HepG2 (cell line): ENCODE results near the gene UGT1A4. TPM values are rescaled to one million over a fixed set of nuclear protein-coding genes. Genes with fewer than 3 reads are reported as not detected.

ENCODE experiments used
- AHR ChIP-seq: IDR thresholded peaks from 2 replicates; pipeline ENCODE4 v1.6.1; 2018; ENCODE audit warnings: missing genetic modification reagents, missing compliant biosample characterization
- ARNT2 ChIP-seq: sonication (generic); formaldehyde crosslinking; IDR thresholded peaks from 2 replicates; pipeline ENCODE4 v1.8.0; 2022; ENCODE audit warnings: mild to moderate bottlenecking, low read depth, missing genetic modification reagents, moderate library complexity
- BCL6 ChIP-seq: IDR thresholded peaks from 2 replicates; pipeline ENCODE4 v1.6.1; 2016; ENCODE audit warnings: missing genetic modification reagents, missing compliant biosample characterization
- CSRNP2 ChIP-seq: sonication (generic); formaldehyde crosslinking; conservative IDR thresholded peaks from 2 replicates; pipeline ENCODE4 v1.8.0; 2022; ENCODE audit warnings: low read depth, missing genetic modification reagents
- ELF4 ChIP-seq: sonication (generic); formaldehyde crosslinking; IDR thresholded peaks from 2 replicates; pipeline ENCODE4 v1.5.0; 2020; ENCODE audit warnings: missing genetic modification reagents, mild to moderate bottlenecking, moderate library complexity, borderline replicate concordance
- MIXL1 ChIP-seq: IDR thresholded peaks from 2 replicates; pipeline ENCODE4 v1.6.1; 2016
- RAD21 ChIP-seq: fragments of 450-650 bp; formaldehyde crosslinking; IDR thresholded peaks from 2 replicates; pipeline ENCODE4 v1.5.0; 2020; ENCODE audit warnings: mild to moderate bottlenecking
- RCOR2 ChIP-seq: IDR thresholded peaks from 2 replicates; pipeline ENCODE4 v1.6.1; 2016; ENCODE audit warnings: missing biosample characterization, missing genetic modification reagents
- ZFP82 ChIP-seq: sonication (generic); formaldehyde crosslinking; IDR thresholded peaks from 2 replicates; pipeline ENCODE4 v1.5.1; 2020; ENCODE audit warnings: mild to moderate bottlenecking, missing genetic modification reagents, borderline replicate concordance
- ZKSCAN8 ChIP-seq: IDR thresholded peaks from 2 replicates; pipeline ENCODE4 v1.6.1; 2016; ENCODE audit warnings: borderline replicate concordance, missing genetic modification reagents, missing compliant biosample characterization
- ZNF264 ChIP-seq: sonication (generic); formaldehyde crosslinking; IDR thresholded peaks from 2 replicates; pipeline ENCODE4 v1.4.0; 2020; ENCODE audit warnings: missing genetic modification reagents
- ZNF282 ChIP-seq: fragments of 450-650 bp; IDR thresholded peaks from 2 replicates; pipeline ENCODE4 v1.6.1; 2018; ENCODE audit not compliant: partially characterized antibody
- ZNF44 ChIP-seq: sonication (generic); formaldehyde crosslinking; IDR thresholded peaks from 2 replicates; pipeline ENCODE4 v1.5.1; 2020; ENCODE audit warnings: mild to moderate bottlenecking, missing genetic modification reagents
- ZNF589 ChIP-seq: sonication (generic); formaldehyde crosslinking; conservative IDR thresholded peaks from 2 replicates; pipeline ENCODE4 v1.8.0; 2022; ENCODE audit warnings: mild to moderate bottlenecking, moderate library complexity, missing genetic modification reagents
- polyA plus RNA-seq, 8 experiments: library from polyadenylated mRNA; depleted of rRNA in 3 of 8; stranded (reverse) in 7 of 8; unstranded in 1 of 8; fragments of >200 nt; fragmentation: Illumina TruSeq in 4 of 8; extraction: Trizol in 4 of 8; gene quantifications; 2 replicates each; pipeline versions ENCODE4 v1.2.1 to v1.2.3, GENCODE V29; 2011 to 2016; ENCODE audit warnings: low read depth in 4 of 8, missing spikeins in 1 of 8, mixed read lengths in 1 of 8; ENCODE audit not compliant: insufficient read depth in 1 of 8
- total RNA-seq, 5 experiments: library from RNA; depleted of rRNA; stranded (reverse); fragments of >200 nt; fragmentation: Illumina TruSeq; extraction: Trizol; gene quantifications; 2 replicates each; pipeline ENCODE4 v1.2.3, GENCODE V29; 2016; ENCODE audit warnings: low read depth in 1 of 5
- TF ChIP-seq, protein P1 (sequence below): sonication (generic); formaldehyde crosslinking; IDR thresholded peaks from 2 replicates; pipeline ENCODE4 v1.8.1; 2023; ENCODE audit warnings: mild to moderate bottlenecking, missing genetic modification reagents, borderline replicate concordance
- TF ChIP-seq, protein P2 (sequence below): sonication (generic); formaldehyde crosslinking; IDR thresholded peaks from 2 replicates; pipeline ENCODE4 v1.5.0; 2020; ENCODE audit warnings: missing genetic modification reagents
- TF ChIP-seq, protein P3 (sequence below): sonication (generic); formaldehyde crosslinking; IDR thresholded peaks from 2 replicates; pipeline ENCODE4 v1.5.1; 2020; ENCODE audit warnings: missing genetic modification reagents, mild to moderate bottlenecking, borderline replicate concordance
- TF ChIP-seq, protein P4 (sequence below): IDR thresholded peaks from 2 replicates; pipeline ENCODE4 v1.6.1; 2016; ENCODE audit warnings: low read depth, missing genetic modification reagents, missing compliant biosample characterization

Gene UGT1A4
- total and polyA plus RNA-seq, 2 of the 13 experiments (the other 11 are each of a cell fraction or from before 2014, with no cell fraction given) = not detected

GRCh38 chr2:233756429-233757081 is 38.0 kb downstream of the UGT1A4 start (continued):
- TF ChIP-seq, protein P1, sequence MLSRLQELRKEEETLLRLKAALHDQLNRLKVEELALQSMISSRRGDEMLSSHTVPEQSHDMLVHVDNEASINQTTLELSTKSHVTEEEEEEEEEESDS (CRISPR knock-in tag) = peak; percentile 89
- TF ChIP-seq ELF4 (CRISPR knock-in tag) = peak; percentile 75; the same call in 1 of the 2 replicates
- TF ChIP-seq, protein P2, sequence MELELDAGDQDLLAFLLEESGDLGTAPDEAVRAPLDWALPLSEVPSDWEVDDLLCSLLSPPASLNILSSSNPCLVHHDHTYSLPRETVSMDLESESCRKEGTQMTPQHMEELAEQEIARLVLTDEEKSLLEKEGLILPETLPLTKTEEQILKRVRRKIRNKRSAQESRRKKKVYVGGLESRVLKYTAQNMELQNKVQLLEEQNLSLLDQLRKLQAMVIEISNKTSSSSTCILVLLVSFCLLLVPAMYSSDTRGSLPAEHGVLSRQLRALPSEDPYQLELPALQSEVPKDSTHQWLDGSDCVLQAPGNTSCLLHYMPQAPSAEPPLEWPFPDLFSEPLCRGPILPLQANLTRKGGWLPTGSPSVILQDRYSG (CRISPR knock-in tag) = no peak
- peak; percentile 97 for TF ChIP-seq BCL6 (CRISPR knock-in tag)
- TF ChIP-seq ZKSCAN8 (CRISPR knock-in tag) = peak; percentile 77
- TF ChIP-seq RAD21 (CRISPR knock-in tag) = no peak
- TF ChIP-seq ZNF589 (CRISPR knock-in tag) = peak; percentile 86
- no peak for TF ChIP-seq ZNF282
- TF ChIP-seq RCOR2 (CRISPR knock-in tag) = peak; percentile 92
- peak; percentile 96 for TF ChIP-seq MIXL1 (CRISPR knock-in tag)
- TF ChIP-seq, protein P3, sequence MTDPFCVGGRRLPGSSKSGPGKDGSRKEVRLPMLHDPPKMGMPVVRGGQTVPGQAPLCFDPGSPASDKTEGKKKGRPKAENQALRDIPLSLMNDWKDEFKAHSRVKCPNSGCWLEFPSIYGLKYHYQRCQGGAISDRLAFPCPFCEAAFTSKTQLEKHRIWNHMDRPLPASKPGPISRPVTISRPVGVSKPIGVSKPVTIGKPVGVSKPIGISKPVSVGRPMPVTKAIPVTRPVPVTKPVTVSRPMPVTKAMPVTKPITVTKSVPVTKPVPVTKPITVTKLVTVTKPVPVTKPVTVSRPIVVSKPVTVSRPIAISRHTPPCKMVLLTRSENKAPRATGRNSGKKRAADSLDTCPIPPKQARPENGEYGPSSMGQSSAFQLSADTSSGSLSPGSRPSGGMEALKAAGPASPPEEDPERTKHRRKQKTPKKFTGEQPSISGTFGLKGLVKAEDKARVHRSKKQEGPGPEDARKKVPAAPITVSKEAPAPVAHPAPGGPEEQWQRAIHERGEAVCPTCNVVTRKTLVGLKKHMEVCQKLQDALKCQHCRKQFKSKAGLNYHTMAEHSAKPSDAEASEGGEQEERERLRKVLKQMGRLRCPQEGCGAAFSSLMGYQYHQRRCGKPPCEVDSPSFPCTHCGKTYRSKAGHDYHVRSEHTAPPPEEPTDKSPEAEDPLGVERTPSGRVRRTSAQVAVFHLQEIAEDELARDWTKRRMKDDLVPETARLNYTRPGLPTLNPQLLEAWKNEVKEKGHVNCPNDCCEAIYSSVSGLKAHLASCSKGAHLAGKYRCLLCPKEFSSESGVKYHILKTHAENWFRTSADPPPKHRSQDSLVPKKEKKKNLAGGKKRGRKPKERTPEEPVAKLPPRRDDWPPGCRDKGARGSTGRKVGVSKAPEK = peak; percentile 87; the same call in 1 of the 2 replicates
- TF ChIP-seq AHR (CRISPR knock-in tag) = peak; percentile 65; the same call in 1 of the 2 replicates
- no peak for TF ChIP-seq ZNF44
- TF ChIP-seq ARNT2 = no peak
- 0 out of 2 replicates have a peak, but pooled peaks have one; percentile 72 for TF ChIP-seq CSRNP2 (CRISPR knock-in tag)
- TF ChIP-seq ZNF264 = peak; percentile 79
- TF ChIP-seq ZFP82 (CRISPR knock-in tag) = no peak
- TF ChIP-seq, protein P4, sequence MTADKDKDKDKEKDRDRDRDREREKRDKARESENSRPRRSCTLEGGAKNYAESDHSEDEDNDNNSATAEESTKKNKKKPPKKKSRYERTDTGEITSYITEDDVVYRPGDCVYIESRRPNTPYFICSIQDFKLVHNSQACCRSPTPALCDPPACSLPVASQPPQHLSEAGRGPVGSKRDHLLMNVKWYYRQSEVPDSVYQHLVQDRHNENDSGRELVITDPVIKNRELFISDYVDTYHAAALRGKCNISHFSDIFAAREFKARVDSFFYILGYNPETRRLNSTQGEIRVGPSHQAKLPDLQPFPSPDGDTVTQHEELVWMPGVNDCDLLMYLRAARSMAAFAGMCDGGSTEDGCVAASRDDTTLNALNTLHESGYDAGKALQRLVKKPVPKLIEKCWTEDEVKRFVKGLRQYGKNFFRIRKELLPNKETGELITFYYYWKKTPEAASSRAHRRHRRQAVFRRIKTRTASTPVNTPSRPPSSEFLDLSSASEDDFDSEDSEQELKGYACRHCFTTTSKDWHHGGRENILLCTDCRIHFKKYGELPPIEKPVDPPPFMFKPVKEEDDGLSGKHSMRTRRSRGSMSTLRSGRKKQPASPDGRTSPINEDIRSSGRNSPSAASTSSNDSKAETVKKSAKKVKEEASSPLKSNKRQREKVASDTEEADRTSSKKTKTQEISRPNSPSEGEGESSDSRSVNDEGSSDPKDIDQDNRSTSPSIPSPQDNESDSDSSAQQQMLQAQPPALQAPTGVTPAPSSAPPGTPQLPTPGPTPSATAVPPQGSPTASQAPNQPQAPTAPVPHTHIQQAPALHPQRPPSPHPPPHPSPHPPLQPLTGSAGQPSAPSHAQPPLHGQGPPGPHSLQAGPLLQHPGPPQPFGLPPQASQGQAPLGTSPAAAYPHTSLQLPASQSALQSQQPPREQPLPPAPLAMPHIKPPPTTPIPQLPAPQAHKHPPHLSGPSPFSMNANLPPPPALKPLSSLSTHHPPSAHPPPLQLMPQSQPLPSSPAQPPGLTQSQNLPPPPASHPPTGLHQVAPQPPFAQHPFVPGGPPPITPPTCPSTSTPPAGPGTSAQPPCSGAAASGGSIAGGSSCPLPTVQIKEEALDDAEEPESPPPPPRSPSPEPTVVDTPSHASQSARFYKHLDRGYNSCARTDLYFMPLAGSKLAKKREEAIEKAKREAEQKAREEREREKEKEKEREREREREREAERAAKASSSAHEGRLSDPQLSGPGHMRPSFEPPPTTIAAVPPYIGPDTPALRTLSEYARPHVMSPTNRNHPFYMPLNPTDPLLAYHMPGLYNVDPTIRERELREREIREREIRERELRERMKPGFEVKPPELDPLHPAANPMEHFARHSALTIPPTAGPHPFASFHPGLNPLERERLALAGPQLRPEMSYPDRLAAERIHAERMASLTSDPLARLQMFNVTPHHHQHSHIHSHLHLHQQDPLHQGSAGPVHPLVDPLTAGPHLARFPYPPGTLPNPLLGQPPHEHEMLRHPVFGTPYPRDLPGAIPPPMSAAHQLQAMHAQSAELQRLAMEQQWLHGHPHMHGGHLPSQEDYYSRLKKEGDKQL (CRISPR knock-in tag) = peak; percentile 100
